ENCODE measurements around the gene SPRR1B. TPM values are rescaled to one million over a fixed set of nuclear protein-coding genes. Genes with fewer than 3 reads are reported as not detected.

SPRR1B gene
- total and polyA plus RNA-seq, 9 of the 15 experiments (the other 6 are each of a cell fraction or from before 2014, with no cell fraction given), result not detected

- TF ChIP-seq ZBTB40 (IDR thresholded peaks at IDR 0.05) (peak; percentile 34; the same call in 1 of the 2 replicates), ZBTB40 (CRISPR knock-in tag; IDR thresholded peaks at IDR 0.05) (no peak), ZNF140 (CRISPR knock-in tag; IDR thresholded peaks at IDR 0.05) (no peak), PHF21A (IDR thresholded peaks at IDR 0.05; ENCODE audit: borderline replicate concordance, low read depth) (no peak), ZNF592 (IDR thresholded peaks at IDR 0.05) (no peak)
Observed at GRCh38 chr1:153040950-153041631, 10.1 kb downstream of the SPRR1B start, which contains the start of gene SPRR2D (continued).
